Endothelial cell of umbilical vein (primary cell): ENCODE results near the gene FIGLA. TPM values are rescaled to one million over a fixed set of nuclear protein-coding genes. Genes with fewer than 3 reads are reported as not detected.

Experiments used
- BruUV-seq: library from RNA; stranded (reverse); fragments of 400-500 nt; replicated peaks from 2 replicates; lab custom pipeline; 2021; lab: Mats Ljungman, UMichigan
- CTCF ChIA-PET: fragments of 300-600, 350-600 bp; sonication (Branson Sonifier 250); formaldehyde crosslinking; loops from one replicate; lab custom pipeline; 2021; ENCODE audit warnings: antibody characterized with exemption, inconsistent platforms; lab: Charles Lee
- POLR2A ChIA-PET: fragments of 300-600, 350-600 bp; sonication (Branson Sonifier 250); formaldehyde crosslinking; loops from one replicate; lab custom pipeline; 2021; ENCODE audit warnings: antibody characterized with exemption, inconsistent platforms; lab: Charles Lee
- DNase-seq: peaks from one replicate; pipeline ENCODE4 v3.0.0-alpha.2; 2011; ENCODE audit warnings: low read depth, low spot score
- FAIRE-seq: peaks from 2 replicates; lab custom pipeline; 2011; peaks lifted over from hg19 to GRCh38; lab: Jason Lieb, UNC
- H2AFZ ChIP-seq: 2 replicates; pipeline ENCODE4 v1.6.0; 2012; ENCODE audit warnings: low read depth, low read length, control low read depth, inconsistent platforms
- H3K27ac ChIP-seq: 2 replicates; pipeline ENCODE4 v1.5.1; 2011; ENCODE audit warnings: low read depth, mild to moderate bottlenecking, control low read depth, low read length, moderate library complexity; ENCODE audit not compliant: insufficient read depth
- H3K27me3 ChIP-seq, 2 experiments: 2 replicates each; pipeline versions ENCODE4 v1.6.0 to v1.6.1; 2011; ENCODE audit warnings: low read length in 2 of 2, mixed read lengths in 1 of 2; ENCODE audit not compliant: control insufficient read depth in 2 of 2, insufficient read depth in 2 of 2
- H3K36me3 ChIP-seq, 2 experiments: 2 replicates in 1 of 2; 3 replicates in 1 of 2; pipeline ENCODE4 v1.5.1; 2011; ENCODE audit warnings: low read length in 2 of 2, mild to moderate bottlenecking in 1 of 2, moderate library complexity in 1 of 2; ENCODE audit not compliant: control insufficient read depth in 2 of 2, insufficient read depth in 2 of 2; ENCODE audit errors: extremely low read depth in 1 of 2
- H3K4me1 ChIP-seq: 3 replicates; pipeline ENCODE4 v1.5.1; 2011; ENCODE audit warnings: mild to moderate bottlenecking, low read length; ENCODE audit not compliant: control insufficient read depth, insufficient read depth; ENCODE audit errors: extremely low read depth
- H3K4me2 ChIP-seq: 2 replicates; pipeline ENCODE4 v1.6.1; 2011; ENCODE audit warnings: low read length, control low read depth, mixed read lengths; ENCODE audit not compliant: insufficient read depth
- H3K4me3 ChIP-seq, 3 experiments: fragments of 200-600 bp in 1 of 3; sonication (generic), shearing (Covaris generic) in 1 of 3; replicated peaks in 1 of 3; 2 replicates each; pipeline ENCODE4 v1.5.1; 2011 to 2016; ENCODE audit warnings: control low read depth in 3 of 3, low read length in 3 of 3, mild to moderate bottlenecking in 2 of 3, inconsistent platforms in 1 of 3, low read depth in 1 of 3, moderate library complexity in 1 of 3; ENCODE audit not compliant: insufficient read depth in 1 of 3
- H3K79me2 ChIP-seq: 2 replicates; pipeline ENCODE4 v1.6.0; 2012; ENCODE audit warnings: low read length, inconsistent platforms; ENCODE audit not compliant: control insufficient read depth, insufficient read depth
- H3K9ac ChIP-seq: replicated peaks from 2 replicates; pipeline ENCODE3; 2011; ENCODE audit warnings: low read length, control low read depth; ENCODE audit not compliant: insufficient read depth; ENCODE audit errors: extremely low read depth
- H3K9me1 ChIP-seq: replicated peaks from 3 replicates; pipeline ENCODE4 v1.6.0; 2011; ENCODE audit warnings: mild to moderate bottlenecking, low read length; ENCODE audit not compliant: control insufficient read depth, insufficient read depth; ENCODE audit errors: extremely low read depth
- H3K9me3 ChIP-seq: replicated peaks from 2 replicates; pipeline ENCODE4 v1.5.1; 2012; ENCODE audit warnings: low read length, inconsistent platforms; ENCODE audit not compliant: control insufficient read depth, insufficient read depth
- H4K20me1 ChIP-seq: replicated peaks from 2 replicates; pipeline ENCODE3; 2011; ENCODE audit warnings: mild to moderate bottlenecking, low read length; ENCODE audit not compliant: control insufficient read depth, insufficient read depth; ENCODE audit errors: extremely low read depth
- CTCF ChIP-seq, 2 donors: IDR thresholded peaks; 1 replicate in 1 of 2; 2 replicates in 1 of 2; pipeline ENCODE4 v1.5.1; 2011; ENCODE audit warnings: low read length in 2 of 2, mild to moderate bottlenecking in 2 of 2, moderate library complexity in 2 of 2, control low read depth in 1 of 2, inconsistent platforms in 1 of 2, low read depth in 1 of 2; ENCODE audit not compliant: insufficient read depth in 1 of 2; ENCODE audit errors: extremely low read depth in 1 of 2
- EZH2 ChIP-seq: IDR thresholded peaks from 2 replicates; pipeline ENCODE4 v1.6.1; 2012; ENCODE audit warnings: borderline replicate concordance, low read depth, mild to moderate bottlenecking, moderate library complexity, low read length, inconsistent platforms; ENCODE audit not compliant: severe bottlenecking
- FOS ChIP-seq: IDR thresholded peaks from 2 replicates; pipeline ENCODE4 v1.6.1; 2011; ENCODE audit warnings: mild to moderate bottlenecking, low read length, moderate library complexity, borderline replicate concordance; ENCODE audit not compliant: insufficient read depth
- GATA2 ChIP-seq: IDR thresholded peaks from 2 replicates; pipeline ENCODE4 v1.7.0; 2011; ENCODE audit warnings: low read depth, mild to moderate bottlenecking, moderate library complexity, mixed read lengths, low read length; ENCODE audit not compliant: insufficient read length, insufficient read depth
- JUN ChIP-seq: IDR thresholded peaks from 2 replicates; pipeline ENCODE4 v1.6.1; 2011; ENCODE audit warnings: borderline replicate concordance, low read depth; ENCODE audit not compliant: insufficient read length, insufficient read depth
- MAX ChIP-seq: IDR thresholded peaks from 2 replicates; pipeline ENCODE4 v1.6.1; 2011; ENCODE audit not compliant: insufficient read depth, insufficient read length
- MYC ChIP-seq: IDR thresholded peaks from one replicate; pipeline ENCODE4 v1.6.1; 2011; ENCODE audit warnings: mild to moderate bottlenecking, low read depth, low read length
- POLR2A ChIP-seq: IDR thresholded peaks from 2 replicates; pipeline ENCODE4 v1.6.1; 2012; ENCODE audit warnings: low read depth, mild to moderate bottlenecking, control low read depth, low read length
- POLR2AphosphoS5 ChIP-seq: IDR thresholded peaks from 2 replicates; pipeline ENCODE4 v1.6.1; 2012; ENCODE audit warnings: low read depth, mild to moderate bottlenecking, control low read depth, low read length, moderate library complexity; ENCODE audit not compliant: insufficient read depth
- dilution Hi-C: fragments of 300-500 bp; cut with MboI; formaldehyde crosslinking; loops from one replicate; pipeline ENCODE4 v1.15.0; 2019; ENCODE audit warnings: low sequenced_read_pairs; ENCODE audit not compliant: extremely low pct_ligation_motif_present
- intact Hi-C: fragments of 100-400 bp; cut with micrococcal nuclease; formaldehyde crosslinking; loops from one replicate; pipeline ENCODE4 v1.10.0; 2022
- polyA plus RNA-seq, 4 experiments: library from polyadenylated mRNA; depleted of rRNA in 3 of 4; stranded (reverse) in 3 of 4; unstranded in 1 of 4; fragments of >200 nt; gene quantifications; 2 replicates each; pipeline versions ENCODE4 v1.2.1 to v1.2.3, GENCODE V29; 2011 to 2012; ENCODE audit warnings: missing spikeins in 1 of 4
- total RNA-seq: library from RNA; stranded (reverse); gene quantifications from 2 replicates; pipeline ENCODE4 v1.2.3, GENCODE V29; 2021

FIGLA gene
- total and polyA plus RNA-seq, 2 donors (not counting 3 experiments of a cell fraction or from before 2014, with no cell fraction given) = not detected

DNA sequence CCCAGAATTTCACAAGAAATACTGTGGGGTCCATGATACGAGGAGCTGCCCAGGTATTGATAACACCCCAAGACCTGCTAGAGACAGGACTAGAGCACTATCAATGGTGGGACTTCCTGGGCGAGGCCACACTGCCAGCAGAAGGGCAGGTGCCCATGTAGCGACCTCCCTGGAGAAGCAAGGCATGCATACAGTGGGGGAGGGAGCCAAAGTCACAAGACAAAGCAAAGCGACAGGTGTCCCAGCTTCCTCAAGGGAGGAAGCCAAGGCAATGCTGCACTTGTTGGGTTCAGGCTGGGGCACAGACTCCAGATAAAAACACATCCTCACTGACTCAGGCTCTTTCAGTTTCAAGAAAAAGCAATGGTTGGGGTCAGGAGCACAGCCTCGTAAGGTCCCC, 37.7 kb upstream of the FIGLA start:
- dilution Hi-C loops (no loop called here), intact Hi-C loops (loop anchor here (2.0 kb wide), 1 partner anchor 469 kb away; no protein-coding TSS in a partner anchor)
- no TSS peak for BruUV-seq
- ChIA-PET POLR2A (no interaction called here), CTCF (interaction anchor here (0.8 to 1.7 kb wide), 4 partner anchors 39 to 150 kb away, joined by 3 to 13 read pairs (median 6); partner anchors contain the start of gene FIGLA)
- FAIRE-seq (peak; percentile 33), DNase-seq (peak; percentile 42)
- no peaks in the 10 kb centered on the region for H3K79me2 ChIP-seq
- peak overlapping the region; percentile 86 for H2AFZ ChIP-seq
- no peak for TF ChIP-seq FOS
- no peak for TF ChIP-seq MAX
- no peak for TF ChIP-seq POLR2A
- TF ChIP-seq JUN = no peak
- TF ChIP-seq MYC = no peak
- TF ChIP-seq POLR2AphosphoS5 = no peak
- no peak for TF ChIP-seq EZH2
- TF ChIP-seq CTCF (IDR thresholded peaks at IDR 0.05; ENCODE audit: extremely low read depth in 1 of 2, insufficient read depth in 1 of 2, low read depth in 1 of 2, low read length in 2 of 2) = no peak
- no peak for TF ChIP-seq GATA2
- H3K27me3 ChIP-seq = no peaks in the 10 kb centered on the region
- peaks cover 20% of the 10 kb centered on the region for H3K4me1 ChIP-seq
- no peaks in the 10 kb centered on the region for H4K20me1 ChIP-seq
- H3K9ac ChIP-seq = no peak overlapping the region
- no peak overlapping the region for H3K4me2 ChIP-seq
- no peaks in the 10 kb centered on the region for H3K9me1 ChIP-seq
- peak overlapping the region; percentile 87 for H3K27ac ChIP-seq
- no peak overlapping the region for H3K4me3 ChIP-seq
- no peaks in the 10 kb centered on the region for H3K36me3 ChIP-seq
- no peaks in the 10 kb centered on the region for H3K9me3 ChIP-seq
